HepG2 (cell line): ENCODE measurements around the gene EHD4. TPM values are rescaled to one million over a fixed set of nuclear protein-coding genes. Genes with fewer than 3 reads are reported as not detected.

ENCODE experiments used
- ATAC-seq: fragments of 200-7000 bp; cut with Tn5 transposase; 3 replicates; pipeline ENCODE4 v1.9.1; 2020; ENCODE audit warnings: mild to moderate bottlenecking, moderate library complexity
- BruUV-seq: library from RNA; stranded (reverse); fragments of 400-500 nt; replicated peaks from 2 replicates; lab custom pipeline; 2021; lab: Mats Ljungman, UMichigan
- CTCF ChIA-PET: fragments of 300-600 bp; formaldehyde crosslinking; extraction: SDS; loops from one replicate; lab custom pipeline; 2021; ENCODE audit warnings: low total read pairs, inconsistent platforms, low intra/inter-chr PET ratio; lab: Yijun Ruan, JAX
- POLR2A ChIA-PET: fragments of 350-600 bp; sonication (Branson Sonifier 250); formaldehyde crosslinking; loops from one replicate; lab custom pipeline; 2020; ENCODE audit warnings: antibody characterized with exemption, inconsistent platforms; lab: Yijun Ruan, JAX
- DNase-seq: peaks from one replicate; pipeline ENCODE4 v3.0.0-alpha.2; 2015; ENCODE audit warnings: low spot score
- FAIRE-seq: peaks from 3 replicates; lab custom pipeline; 2011; peaks lifted over from hg19 to GRCh38; lab: Jason Lieb, UNC
- H2AFZ ChIP-seq: one replicate; pipeline ENCODE4 v1.6.1; 2011; ENCODE audit warnings: low read length, inconsistent platforms
- H3K27ac ChIP-seq: fragments of 300-600 bp; 3 replicates; pipeline ENCODE4 v1.8.0; 2011; ENCODE audit warnings: mixed run types, mild to moderate bottlenecking, mixed read lengths, low read length, inconsistent platforms; ENCODE audit not compliant: insufficient read depth; ENCODE audit errors: extremely low read length
- H3K27me3 ChIP-seq, 2 experiments: fragments of 200-600 bp in 1 of 2; 2 replicates in 1 of 2; 3 replicates in 1 of 2; pipeline versions ENCODE4 v1.6.0 to v1.8.0; 2011; ENCODE audit warnings: low read length in 2 of 2, mild to moderate bottlenecking in 2 of 2, moderate library complexity in 2 of 2, inconsistent platforms in 1 of 2; ENCODE audit not compliant: insufficient read depth in 2 of 2, control insufficient read depth in 1 of 2
- H3K36me3 ChIP-seq, 2 experiments: fragments of 200-600 bp in 1 of 2; replicated peaks in 1 of 2; 2 replicates in 1 of 2; 3 replicates in 1 of 2; pipeline versions ENCODE4 v1.5.1 to v1.8.0; 2011; ENCODE audit warnings: low read length in 2 of 2, inconsistent platforms in 1 of 2; ENCODE audit not compliant: insufficient read depth in 2 of 2, control insufficient read depth in 1 of 2
- H3K4me1 ChIP-seq: 2 replicates; pipeline ENCODE4 v1.5.1; 2012; ENCODE audit warnings: low read length, inconsistent platforms; ENCODE audit not compliant: insufficient read depth
- H3K4me2 ChIP-seq: 2 replicates; pipeline ENCODE4 v1.6.0; 2011; ENCODE audit warnings: low read depth, low read length, inconsistent platforms
- H3K4me3 ChIP-seq, 3 experiments: fragments of 200-600 bp in 1 of 3; sonication (generic), shearing (Covaris generic) in 1 of 3; replicated peaks in 1 of 3; 2 replicates each; pipeline ENCODE4 v1.5.1; 2011 to 2016; ENCODE audit warnings: low read length in 3 of 3, inconsistent platforms in 2 of 3, low read depth in 2 of 3, mild to moderate bottlenecking in 2 of 3, control low read depth in 1 of 3, mixed read lengths in 1 of 3; ENCODE audit not compliant: insufficient read depth in 1 of 3
- H3K79me2 ChIP-seq: one replicate; pipeline ENCODE4 v1.6.1; 2011; ENCODE audit warnings: low read length, inconsistent platforms; ENCODE audit not compliant: insufficient read depth
- H3K9ac ChIP-seq: 2 replicates; pipeline ENCODE4 v1.6.0; 2011; ENCODE audit warnings: mild to moderate bottlenecking, low read depth, low read length, inconsistent platforms; ENCODE audit not compliant: insufficient read depth
- H3K9me3 ChIP-seq: 2 replicates; pipeline ENCODE4 v1.5.1; 2012; ENCODE audit warnings: mild to moderate bottlenecking, low read length
- H4K20me1 ChIP-seq: 2 replicates; pipeline ENCODE4 v1.6.0; 2011; ENCODE audit warnings: inconsistent platforms, mild to moderate bottlenecking, low read length, moderate library complexity; ENCODE audit not compliant: insufficient read depth
- AGO1 ChIP-seq: fragments of 200-400 bp; formaldehyde crosslinking; IDR thresholded peaks from 2 replicates; pipeline ENCODE4 v1.6.1; 2017; ENCODE audit warnings: mild to moderate bottlenecking, low read depth, low read length, moderate library complexity; ENCODE audit not compliant: poor library complexity, severe bottlenecking
- AGO2 ChIP-seq: fragments of 200-400 bp; formaldehyde crosslinking; optimal IDR thresholded peaks from 2 replicates; pipeline ENCODE3; 2017; ENCODE audit warnings: mild to moderate bottlenecking, low read depth, low read length, moderate library complexity
- MNT ChIP-seq: fragments of 450-650 bp; IDR thresholded peaks from 2 replicates; pipeline ENCODE4 v1.6.1; 2016
- ZBTB34 ChIP-seq: sonication (generic); formaldehyde crosslinking; IDR thresholded peaks from 2 replicates; pipeline ENCODE4 v1.8.0; 2022; ENCODE audit warnings: mild to moderate bottlenecking, missing genetic modification reagents
- ZNF703 ChIP-seq: sonication (generic); formaldehyde crosslinking; IDR thresholded peaks from 2 replicates; pipeline ENCODE4 v1.5.1; 2020; ENCODE audit warnings: missing genetic modification reagents, mild to moderate bottlenecking, moderate library complexity, borderline replicate concordance
- WGBS: methylation state at CpG from one replicate; pipeline ENCODE4 v1.1.6; 2017; ENCODE audit warnings: low lambda C conversion rate; 5-methylcytosine and 5-hydroxymethylcytosine counted together
- in situ Hi-C: cut with HindIII; loops from 2 replicates; pipeline ENCODE4 v1.10.0; 2017; ENCODE audit warnings: low pct_unique_long_range_greater_than_20kb; ENCODE audit not compliant: extremely low pct_ligation_motif_present
- intact Hi-C: fragments of 100-400 bp; cut with micrococcal nuclease; formaldehyde crosslinking; loops from one replicate; pipeline ENCODE4 v1.10.0; 2022; ENCODE audit not compliant: unreplicated experiment
- polyA plus RNA-seq, 8 experiments: library from polyadenylated mRNA; depleted of rRNA in 3 of 8; stranded (reverse) in 7 of 8; unstranded in 1 of 8; fragments of >200 nt; fragmentation: Illumina TruSeq in 4 of 8; extraction: Trizol in 4 of 8; gene quantifications; 2 replicates each; pipeline versions ENCODE4 v1.2.1 to v1.2.3, GENCODE V29; 2011 to 2016; ENCODE audit warnings: low read depth in 4 of 8, missing spikeins in 1 of 8, mixed read lengths in 1 of 8; ENCODE audit not compliant: insufficient read depth in 1 of 8
- total RNA-seq, 5 experiments: library from RNA; depleted of rRNA; stranded (reverse); fragments of >200 nt; fragmentation: Illumina TruSeq; extraction: Trizol; gene quantifications; 2 replicates each; pipeline ENCODE4 v1.2.3, GENCODE V29; 2016; ENCODE audit warnings: low read depth in 1 of 5

The EHD4 gene
- total and polyA plus RNA-seq, 2 of the 13 experiments (the other 11 are each of a cell fraction or from before 2014, with no cell fraction given), result 3.1 to 4.8 TPM

- ATAC-seq, result peak; percentile 20
- Histone ChIP-seq H4K20me1 (no peaks in the 10 kb centered on the region; the same call in 1 of the 2 replicates), H3K4me1 (no peaks in the 10 kb centered on the region), H3K36me3 (peaks cover 3% of the 10 kb centered on the region in 2 experiments; a peak in 1 of 5 replicates), H3K27me3 (peaks cover 5 to 14% of the 10 kb centered on the region in 2 experiments; a peak in 4 of 5 replicates), H3K4me3 (no peak overlapping the region), H3K79me2 (no peaks in the 10 kb centered on the region), H3K9ac (no peak overlapping the region), H3K27ac (no peak overlapping the region), H3K9me3 (no peaks in the 10 kb centered on the region), H2AFZ (no peak overlapping the region), H3K4me2 (no peak overlapping the region)
- intact Hi-C loops, result no loop called here
- in situ Hi-C loops, result no loop called here
- BruUV-seq, result no TSS peak
- TF ChIP-seq MNT, result no peak
- peak; percentile 59 for TF ChIP-seq AGO1
- no peak for TF ChIP-seq ZBTB34 (CRISPR knock-in tag)
- peak; percentile 25 for TF ChIP-seq AGO2
- no peak for TF ChIP-seq ZNF703 (CRISPR knock-in tag)
- 17% methylated on average over 5 of the region's 11 CpGs for WGBS
- DNase-seq, result no peak
- FAIRE-seq, result no peak
- CTCF ChIA-PET, result no interaction called here
- POLR2A ChIA-PET, result interaction anchor here (1.5 kb wide), 1 partner anchor 14 kb away, joined by 3 read pairs; no protein-coding TSS in a partner anchor
Measured at GRCh38 chr15:41851167-41851523, 121.2 kb downstream of the EHD4 start.
